NCI-H1436 treated with DMSO at 0.1 percent for 48 hours (cell line): ENCODE data around the gene ID1.
"Not testable (repeated sequence)": the region's sequence is repeated elsewhere in the genome, so short reads cannot be mapped to it uniquely, and the experiment has no call there.

Experiments used
- DNase-seq: peaks from one replicate; lab custom pipeline; 2025; lab: John Stamatoyannopoulos, UW

Gene ID1

GRCh38 chr20:31573555-31574321 lies 31.4 kb upstream of the ID1 start:
- no peak for DNase-seq

DNA sequence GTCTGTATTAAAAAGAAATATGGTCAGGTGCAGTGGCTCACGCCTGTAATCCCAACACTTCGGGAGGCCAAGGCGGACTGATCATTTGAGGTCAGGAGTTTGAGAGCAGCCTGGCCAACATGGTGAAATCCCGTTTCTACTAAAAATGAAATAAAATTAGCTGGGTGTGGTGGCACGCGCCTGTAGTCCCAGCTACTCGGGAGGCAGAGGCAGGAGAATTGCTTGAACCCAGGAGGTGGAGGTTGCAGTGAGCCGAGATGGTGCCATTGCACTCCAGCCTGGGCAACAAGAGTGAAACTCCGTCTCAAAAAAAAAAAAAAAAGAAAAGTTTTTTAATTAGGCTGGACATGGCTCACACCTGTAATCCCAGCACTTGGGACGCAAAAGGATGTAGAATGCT lies 30.1 kb upstream of the ID1 start:
- not testable (repeated sequence) for DNase-seq

DNA sequence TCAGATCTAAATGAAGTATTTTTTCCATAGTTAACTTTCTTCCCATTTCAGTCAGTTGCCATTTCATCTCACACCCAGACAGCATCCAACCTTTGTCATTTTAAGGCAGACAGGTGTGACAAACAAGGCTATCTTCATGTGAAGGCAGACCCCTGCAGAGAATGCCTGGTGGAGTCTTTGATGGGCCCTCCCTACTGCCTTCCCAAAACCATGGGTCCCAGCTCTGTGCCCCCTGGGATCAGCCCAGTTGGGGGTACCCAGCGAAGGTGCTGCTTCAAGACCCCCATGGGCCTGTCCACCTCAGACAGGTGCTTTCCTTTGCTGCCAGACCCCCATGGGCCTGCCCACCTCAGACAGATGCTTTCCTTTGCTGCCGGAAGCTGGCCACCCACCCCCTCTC lies 28.3 kb upstream of the ID1 start:
- no peak for DNase-seq

- DNase-seq = no peak
These were observed 27.9 kb upstream of the ID1 start for GRCh38 chr20:31577194-31577593.

DNA sequence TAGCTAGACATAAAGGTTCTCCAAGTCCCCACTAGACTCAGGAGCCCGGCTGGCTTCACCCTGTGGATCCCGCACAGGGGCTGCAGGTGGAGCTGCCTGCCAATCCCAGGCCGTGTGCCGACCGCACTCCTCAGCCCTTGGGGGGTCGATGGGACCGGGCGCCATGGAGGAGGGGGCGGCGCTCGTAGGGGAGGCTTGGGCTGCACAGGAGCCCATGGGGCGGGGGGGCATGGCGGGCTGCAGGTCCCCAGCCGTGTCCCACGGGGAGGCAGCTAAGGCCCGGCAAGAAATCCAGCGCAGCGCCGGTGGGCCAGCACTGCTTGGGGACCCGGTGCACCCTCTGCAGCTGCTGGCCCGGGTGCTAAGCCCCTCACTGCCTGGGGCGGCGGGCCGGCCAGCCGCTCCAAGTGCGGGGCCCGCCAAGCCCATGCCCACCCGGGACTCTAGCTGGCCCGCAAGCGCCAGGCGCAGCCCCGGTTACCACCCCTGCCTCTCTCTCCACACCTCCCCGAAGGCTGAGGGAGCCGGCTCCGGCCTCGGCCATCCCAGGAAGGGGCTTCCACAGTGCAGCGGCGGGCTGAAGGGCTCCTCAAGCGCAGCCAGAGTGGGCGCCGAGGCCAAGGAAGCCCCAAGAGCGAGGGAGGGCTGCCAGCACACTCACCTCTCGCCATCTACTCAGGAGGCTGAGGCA lies 26.5 kb upstream of the ID1 start:
- DNase-seq = no peak

DNA sequence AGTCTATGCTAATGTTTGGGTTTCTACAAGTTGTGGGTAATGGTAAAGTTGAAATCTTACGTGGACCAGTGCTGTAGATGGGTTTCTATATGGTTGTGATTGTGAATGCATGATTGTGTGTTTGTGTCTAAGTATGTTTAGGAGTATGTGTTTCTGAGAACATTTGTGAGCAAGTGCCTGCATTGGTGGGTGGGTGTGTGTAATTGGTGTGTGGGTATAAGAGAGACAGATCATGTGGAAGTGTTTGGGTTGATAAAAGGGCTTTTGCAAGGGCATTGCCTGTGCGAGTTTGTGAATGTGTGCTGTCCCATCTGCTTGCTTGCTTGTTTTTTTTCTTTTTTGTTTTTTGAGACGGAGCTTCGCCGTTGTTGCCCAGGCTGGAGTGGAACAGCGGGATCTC lies 25.8 kb upstream of the ID1 start:
- no peak for DNase-seq

DNA sequence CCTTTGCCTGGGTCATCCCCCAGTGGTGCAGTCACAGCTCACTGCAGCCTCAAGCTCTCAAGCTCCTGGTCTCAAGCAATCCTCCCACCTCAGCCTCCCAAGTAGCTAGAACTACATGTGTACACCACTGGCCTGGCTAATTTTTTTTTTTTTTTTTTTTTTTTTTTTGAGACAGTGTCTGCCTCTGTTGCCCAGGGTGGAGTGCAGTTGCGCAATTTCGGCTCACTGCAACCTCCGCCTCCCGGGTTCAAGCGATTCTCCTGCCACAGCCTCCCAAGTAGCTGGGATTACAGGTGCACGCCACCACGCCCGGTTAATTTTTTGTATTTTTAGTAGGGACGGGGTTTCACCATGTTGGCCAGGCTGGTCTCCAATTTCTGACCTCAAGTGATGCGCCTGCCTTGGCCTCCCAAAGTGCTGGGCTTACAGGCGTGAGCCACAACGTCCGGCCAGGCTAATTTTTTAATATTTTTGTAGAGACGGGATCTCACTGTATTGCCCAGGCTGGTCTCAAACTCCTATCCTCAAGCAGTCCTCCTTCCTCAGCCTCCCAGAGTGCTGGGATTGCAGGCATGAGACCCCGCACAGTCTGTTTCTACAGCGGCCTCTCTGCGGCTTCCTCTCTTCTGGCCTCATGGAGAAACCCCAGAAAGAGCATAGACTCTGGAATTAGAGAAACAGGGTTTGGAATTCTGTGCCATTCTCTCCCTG lies 25.0 kb upstream of the ID1 start:
- not testable (repeated sequence) for DNase-seq

DNA sequence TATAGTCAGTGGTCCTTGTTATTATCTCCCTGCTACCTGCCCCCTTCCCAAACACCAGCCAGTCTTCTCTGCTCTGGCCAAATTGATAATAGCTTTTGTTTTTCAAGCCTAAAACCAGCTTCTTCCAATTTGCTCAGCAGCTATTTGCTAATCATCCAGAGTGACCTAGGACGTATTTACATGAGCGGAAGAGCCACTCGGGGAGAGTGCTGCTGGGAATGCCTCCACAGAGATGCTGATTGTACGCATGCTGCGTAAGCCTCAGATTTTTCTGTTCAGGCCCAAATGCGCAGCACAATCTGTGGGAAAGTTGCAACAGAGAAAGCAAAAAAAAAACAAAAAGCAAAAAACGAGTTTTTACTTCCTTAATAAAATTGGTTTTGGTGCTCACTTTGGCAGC lies 24.4 kb upstream of the ID1 start:
- no peak for DNase-seq

- no peak for DNase-seq
These were observed 23.7 kb upstream of the ID1 start for GRCh38 chr20:31581391-31581790.

GRCh38 chr20:31587545-31588389 lies 17.3 kb upstream of the ID1 start:
- no peak for DNase-seq

DNA sequence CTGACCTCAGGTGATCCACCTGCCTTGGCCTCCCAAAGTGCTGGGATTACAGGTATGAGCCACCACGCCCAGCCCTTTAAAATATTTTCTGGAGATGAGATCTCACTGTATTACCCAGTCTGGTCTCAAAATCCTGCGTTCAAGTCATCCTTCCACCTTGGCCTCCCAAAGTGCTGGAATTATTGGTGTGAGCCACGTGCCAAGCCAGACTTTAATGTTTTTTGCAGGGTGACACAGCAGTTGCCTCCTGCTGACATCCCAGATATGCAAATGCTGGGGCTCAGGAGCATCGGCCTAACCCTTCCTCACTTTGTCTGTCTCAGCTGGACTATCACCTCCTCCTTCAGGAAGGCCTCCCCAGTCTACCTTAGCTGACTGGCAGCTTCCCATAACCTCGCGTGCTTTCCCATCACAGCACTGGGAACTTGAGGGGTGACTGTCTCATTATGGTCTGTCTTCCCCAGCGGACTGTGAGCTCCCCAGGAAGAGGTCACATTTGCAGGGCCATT lies 14.3 kb upstream of the ID1 start:
- no peak for DNase-seq

DNA sequence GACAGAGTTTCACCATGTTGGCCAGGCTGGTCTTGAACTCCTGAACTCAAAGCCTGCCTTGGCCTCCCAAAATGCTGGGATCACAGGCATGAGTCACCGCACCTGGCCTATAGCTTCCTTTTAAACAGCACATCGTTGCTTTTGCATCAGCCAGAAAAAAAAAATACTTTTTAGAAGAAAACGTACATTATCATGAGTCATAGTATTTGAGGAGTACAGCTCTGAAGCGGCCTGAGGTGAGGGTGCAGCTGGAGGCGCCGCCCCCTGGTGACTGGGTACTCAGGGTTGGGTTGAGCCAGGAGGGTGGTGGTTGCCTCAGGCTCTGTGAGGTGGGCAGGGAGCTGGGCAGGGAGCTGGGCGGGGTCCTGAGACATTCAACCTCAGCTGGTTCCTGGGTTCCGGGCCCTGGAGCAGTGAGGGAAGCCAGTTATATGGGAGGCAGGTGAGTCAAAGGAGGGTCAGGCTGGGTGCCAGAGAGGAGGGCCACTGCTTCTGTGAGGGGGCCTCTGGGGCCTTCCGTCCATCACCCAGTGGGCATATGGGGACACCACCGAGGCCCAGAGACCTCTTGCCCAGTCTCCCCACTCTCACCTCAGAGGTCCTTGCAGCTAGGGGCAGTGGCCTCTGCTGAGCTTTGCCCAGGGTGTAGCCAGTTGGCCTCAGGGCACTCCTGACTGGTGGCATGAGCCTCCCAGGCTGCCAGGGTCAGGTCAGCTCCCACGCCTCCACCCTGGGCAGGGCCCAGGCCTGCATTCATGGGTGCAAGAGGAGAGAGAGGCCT lies 11.7 kb upstream of the ID1 start:
- no peak for DNase-seq

GRCh38 chr20:31594002-31594557 lies 11.0 kb upstream of the ID1 start:
- DNase-seq = no peak

DNA sequence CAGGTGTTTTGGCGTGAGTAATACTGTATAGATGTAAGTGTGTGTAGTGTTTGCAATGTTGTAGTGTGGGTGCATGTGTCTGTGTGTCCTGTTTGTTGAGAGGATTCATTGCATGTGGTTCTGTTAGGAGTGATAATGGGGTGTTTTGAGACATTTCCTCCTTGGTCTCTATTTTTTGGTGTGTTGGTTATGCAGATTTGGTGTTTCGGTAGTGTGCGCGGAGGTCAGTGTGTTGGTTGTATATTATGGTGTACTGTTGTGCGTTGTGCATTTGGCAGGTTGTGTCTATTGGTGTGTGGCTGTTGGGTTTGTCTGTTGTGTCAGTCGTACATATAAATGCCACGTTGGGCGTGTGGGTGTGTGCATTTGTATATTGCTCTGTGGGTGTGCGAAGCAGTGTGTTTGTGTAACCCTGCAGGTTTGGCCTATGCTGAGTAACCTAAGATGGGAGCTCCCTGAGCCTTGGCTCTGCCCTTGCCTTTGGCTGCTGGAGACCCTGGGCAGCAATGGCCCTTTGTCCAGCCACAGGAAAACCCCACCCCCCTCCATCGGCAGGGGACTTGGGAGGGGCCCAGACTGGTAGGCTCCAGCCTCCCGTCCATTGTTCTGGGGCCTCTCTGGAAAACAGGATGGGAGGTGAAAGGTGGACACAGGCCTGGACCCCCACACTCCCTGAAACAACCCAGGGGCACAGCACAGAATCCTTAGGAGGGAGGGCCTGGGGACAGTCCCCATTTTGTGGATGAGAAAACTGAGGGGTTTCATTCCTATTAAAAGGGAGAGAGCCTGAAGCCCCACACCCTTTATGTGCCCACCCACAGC lies 10.3 kb upstream of the ID1 start:
- no peak for DNase-seq

- DNase-seq = no peak
These were observed 9.8 kb upstream of the ID1 start for GRCh38 chr20:31595380-31595653.

GRCh38 chr20:31595654-31596411 lies 9.3 kb upstream of the ID1 start:
- DNase-seq = no peak

DNA sequence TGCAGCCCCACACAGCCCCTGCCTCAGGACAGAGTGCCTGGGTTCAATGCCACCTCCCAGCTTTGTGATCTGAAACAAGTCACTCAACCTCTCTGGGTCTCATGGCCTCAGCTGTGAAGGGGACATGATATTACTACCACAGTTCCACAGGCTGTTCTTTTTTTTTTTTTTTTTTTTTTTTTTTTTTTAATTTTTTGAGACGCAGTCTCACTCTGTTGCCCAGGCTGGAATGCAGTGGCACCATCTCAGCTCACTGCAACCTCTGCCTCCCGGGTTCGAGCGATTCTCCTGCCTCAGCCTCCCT lies 8.7 kb upstream of the ID1 start:
- not testable (repeated sequence) for DNase-seq

DNA sequence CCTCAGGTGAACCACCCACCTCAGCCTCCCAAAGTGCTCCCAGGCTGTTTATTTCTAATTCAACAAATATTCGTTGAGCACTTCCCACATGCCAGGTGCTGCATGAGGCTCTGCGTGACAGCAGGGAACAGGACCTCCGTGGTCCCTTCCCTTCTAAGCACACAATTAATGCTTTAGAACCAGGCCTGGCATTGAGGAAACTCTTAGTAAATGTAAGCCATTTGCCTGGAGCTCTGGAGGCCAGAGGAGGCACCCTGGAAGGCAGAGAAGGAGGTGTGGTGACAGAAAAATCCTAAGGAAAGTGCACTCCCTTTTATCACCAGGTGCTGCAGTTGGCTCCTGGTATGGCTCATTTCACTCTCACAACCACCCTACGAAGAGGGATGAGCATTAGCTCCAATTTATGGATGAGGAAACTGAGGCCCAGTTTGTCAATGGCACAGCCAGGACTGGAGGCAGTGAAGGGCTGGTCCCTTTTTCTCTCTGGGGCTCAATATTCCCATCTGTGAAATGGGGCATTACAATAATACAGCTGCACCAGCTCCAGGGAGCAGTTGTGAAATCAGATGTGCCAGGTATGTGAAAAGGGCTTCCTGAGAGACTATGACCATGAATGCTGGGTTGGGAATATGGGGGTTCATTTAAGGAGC lies 8.1 kb upstream of the ID1 start:
- DNase-seq = no peak

DNA sequence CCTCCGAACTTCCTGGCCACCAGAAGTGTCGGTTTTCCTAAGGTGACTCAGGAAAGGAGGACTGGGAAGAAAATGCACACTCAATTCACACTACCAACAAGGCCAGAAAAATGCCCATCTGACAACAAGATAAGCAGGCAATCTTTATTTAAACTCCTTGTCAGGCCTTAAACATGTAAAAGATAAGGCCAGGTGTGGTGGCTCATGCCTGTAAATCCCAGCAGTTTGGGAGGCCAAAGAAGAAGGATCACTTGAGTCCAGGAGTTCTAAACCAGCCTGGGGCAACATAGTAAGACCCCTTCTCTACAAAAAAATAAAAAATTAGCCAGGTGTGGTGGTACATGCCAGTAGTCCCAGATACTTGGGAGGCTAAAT lies 7.6 kb upstream of the ID1 start:
- no peak for DNase-seq
